ENCODE data around the gene PLAC9.

GRCh38 chr10:80159166-80159873, 26.8 kb downstream of the PLAC9 start:
- TF ChIP-seq, protein P1, sequence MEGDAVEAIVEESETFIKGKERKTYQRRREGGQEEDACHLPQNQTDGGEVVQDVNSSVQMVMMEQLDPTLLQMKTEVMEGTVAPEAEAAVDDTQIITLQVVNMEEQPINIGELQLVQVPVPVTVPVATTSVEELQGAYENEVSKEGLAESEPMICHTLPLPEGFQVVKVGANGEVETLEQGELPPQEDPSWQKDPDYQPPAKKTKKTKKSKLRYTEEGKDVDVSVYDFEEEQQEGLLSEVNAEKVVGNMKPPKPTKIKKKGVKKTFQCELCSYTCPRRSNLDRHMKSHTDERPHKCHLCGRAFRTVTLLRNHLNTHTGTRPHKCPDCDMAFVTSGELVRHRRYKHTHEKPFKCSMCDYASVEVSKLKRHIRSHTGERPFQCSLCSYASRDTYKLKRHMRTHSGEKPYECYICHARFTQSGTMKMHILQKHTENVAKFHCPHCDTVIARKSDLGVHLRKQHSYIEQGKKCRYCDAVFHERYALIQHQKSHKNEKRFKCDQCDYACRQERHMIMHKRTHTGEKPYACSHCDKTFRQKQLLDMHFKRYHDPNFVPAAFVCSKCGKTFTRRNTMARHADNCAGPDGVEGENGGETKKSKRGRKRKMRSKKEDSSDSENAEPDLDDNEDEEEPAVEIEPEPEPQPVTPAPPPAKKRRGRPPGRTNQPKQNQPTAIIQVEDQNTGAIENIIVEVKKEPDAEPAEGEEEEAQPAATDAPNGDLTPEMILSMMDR (IDR thresholded peaks at IDR 0.05; ENCODE audit: insufficient read depth, low read length) = no peak
- TF ChIP-seq REST (IDR thresholded peaks at IDR 0.05; ENCODE audit: insufficient replicate concordance, low read depth) (no peak), POLR2AphosphoS5 (IDR thresholded peaks at IDR 0.05; ENCODE audit: low read depth) (no peak), SPI1 (IDR thresholded peaks at IDR 0.05; ENCODE audit: borderline replicate concordance, low read depth) (no peak), GABPA (IDR thresholded peaks at IDR 0.05; ENCODE audit: low read depth) (no peak)
